ENCODE results near the gene CCDC144A.
"Not testable (repeated sequence)": the region's sequence is repeated elsewhere in the genome, so short reads cannot be mapped to it uniquely, and the experiment has no call there.

Gene CCDC144A

DNA sequence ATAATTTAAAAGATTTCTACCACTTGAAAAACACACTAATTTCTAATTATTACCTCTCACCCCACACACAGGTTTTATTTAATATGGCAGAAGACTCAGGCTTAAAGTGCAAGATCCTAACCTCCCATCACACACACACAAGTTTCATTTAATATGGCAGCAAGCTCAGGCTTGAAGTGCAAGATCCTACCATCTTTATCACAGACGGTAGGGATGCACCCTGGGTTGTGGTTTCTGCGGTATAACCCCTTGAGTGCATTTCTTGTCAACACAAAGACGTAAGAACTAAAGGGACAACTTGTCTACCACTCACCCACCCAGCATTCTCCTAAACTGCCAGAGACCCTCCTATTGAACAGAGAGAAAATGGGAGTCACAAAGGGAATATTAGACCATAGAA, 68.1 kb downstream of the CCDC144A start:
- DNase-seq: not testable (repeated sequence)

DNA sequence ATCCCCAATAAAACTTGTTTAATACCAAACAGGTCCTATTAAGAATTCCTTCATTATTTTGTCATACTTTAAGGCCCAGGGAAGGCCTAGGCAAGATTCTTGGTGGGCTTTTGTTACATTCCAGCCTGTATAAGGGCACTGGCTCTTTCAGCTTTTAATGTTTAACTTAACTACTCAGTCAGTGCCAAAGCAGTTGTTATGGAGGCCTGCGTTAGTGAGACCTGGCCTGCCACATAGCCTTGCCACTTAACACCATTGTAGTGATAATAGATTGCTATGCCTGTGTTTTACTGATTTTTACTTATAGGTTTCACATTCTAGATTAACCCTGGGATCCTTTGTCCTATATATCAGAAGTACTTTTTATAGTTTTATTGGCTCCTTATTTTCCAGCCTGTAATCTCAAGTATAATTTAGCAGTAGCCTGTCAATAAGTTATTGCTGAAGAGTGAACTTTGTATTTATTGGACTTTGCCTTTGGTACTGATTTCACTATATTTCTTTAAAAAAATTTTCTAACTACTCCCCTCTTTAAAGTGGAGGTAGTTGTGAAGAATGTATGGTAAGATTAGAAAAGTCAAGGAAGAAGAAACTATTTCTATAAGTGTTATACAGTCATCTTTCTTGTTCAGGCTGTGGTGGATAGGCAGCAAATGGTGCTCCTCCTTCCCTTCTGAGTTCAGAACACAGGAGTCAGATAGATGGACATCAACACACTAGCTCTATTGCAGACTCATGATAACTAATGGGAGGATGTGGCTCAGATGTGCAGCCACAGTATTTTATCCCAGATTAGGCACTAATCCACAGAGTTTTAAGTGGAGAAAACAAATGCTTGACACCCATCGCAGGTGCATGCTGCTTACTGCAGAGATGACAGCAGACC, 78.5 kb downstream of the CCDC144A start:
- not testable (repeated sequence) for DNase-seq

DNA sequence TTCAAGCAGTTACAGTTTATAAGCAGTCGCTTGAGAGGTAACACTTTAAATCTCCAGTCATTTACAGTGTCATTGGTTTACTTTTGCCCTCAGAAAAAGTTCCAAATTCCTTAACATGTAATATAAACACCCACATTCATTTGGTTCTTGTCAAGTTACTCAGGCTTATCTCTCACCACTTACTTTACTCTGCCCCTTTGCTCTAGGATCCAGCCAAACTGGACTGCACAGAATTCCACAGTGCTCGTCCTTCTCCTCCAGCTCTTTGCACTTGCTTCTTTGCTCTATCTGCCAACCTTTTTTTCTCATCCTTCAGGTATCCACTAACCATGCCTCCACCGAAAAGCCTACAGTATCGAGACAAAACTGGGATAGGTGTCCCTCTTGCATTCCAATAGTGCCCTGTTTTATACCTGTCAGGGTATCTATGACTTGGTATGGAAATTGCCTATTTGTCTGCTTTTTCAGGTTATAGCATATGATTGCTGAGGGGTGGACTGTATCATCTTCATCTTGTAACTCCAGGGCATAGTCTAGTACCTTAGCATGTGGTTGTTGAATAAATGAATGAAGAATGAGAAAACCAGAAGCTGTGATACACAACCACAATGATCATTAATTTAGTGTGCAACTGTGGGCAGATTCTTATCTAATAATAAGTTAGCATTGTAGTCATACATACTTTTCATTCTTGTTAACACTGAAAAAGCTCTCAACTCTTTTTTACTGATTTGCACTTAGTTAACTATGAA, 82.5 kb downstream of the CCDC144A start:
- not testable (repeated sequence) for DNase-seq

DNA sequence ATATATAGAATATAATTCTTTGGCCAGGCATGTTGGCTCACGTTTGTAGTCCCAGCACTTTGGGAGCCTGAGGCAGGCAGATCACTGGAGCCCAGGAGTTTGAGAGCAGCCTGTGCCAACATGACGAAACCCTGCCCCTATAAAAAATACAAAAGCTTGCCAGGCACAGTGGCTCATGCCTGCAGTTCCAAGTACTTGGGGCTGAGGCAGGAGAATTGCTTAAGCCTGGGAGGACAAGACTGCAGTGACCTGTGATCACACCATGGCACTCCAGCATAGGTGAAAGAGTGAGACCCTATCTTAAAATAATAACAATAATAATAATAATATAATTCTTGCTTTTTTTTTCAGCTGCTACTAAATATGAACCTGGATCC, 83.1 kb downstream of the CCDC144A start:
- DNase-seq: not testable (repeated sequence)

DNA sequence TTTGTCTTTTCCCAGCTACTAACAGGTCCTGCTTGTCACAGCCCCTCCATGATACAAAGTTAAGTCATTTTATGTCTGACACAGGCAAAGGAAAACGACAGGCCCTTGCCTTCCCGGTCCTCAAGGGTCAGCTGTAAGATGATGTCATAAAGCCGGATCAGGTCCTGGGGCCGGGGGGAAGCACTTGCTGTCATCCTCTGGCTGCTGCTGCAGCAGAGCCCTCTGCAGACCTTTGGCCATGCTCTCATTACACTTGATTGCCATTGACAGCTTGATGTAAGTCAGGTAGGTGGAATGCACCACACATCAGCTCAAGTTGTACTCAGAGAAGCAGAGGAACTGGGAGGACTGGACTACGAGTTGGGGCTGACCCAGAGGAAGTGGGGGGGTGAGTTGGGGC, 97.8 kb downstream of the CCDC144A start:
- DNase-seq: not testable (repeated sequence)

DNA sequence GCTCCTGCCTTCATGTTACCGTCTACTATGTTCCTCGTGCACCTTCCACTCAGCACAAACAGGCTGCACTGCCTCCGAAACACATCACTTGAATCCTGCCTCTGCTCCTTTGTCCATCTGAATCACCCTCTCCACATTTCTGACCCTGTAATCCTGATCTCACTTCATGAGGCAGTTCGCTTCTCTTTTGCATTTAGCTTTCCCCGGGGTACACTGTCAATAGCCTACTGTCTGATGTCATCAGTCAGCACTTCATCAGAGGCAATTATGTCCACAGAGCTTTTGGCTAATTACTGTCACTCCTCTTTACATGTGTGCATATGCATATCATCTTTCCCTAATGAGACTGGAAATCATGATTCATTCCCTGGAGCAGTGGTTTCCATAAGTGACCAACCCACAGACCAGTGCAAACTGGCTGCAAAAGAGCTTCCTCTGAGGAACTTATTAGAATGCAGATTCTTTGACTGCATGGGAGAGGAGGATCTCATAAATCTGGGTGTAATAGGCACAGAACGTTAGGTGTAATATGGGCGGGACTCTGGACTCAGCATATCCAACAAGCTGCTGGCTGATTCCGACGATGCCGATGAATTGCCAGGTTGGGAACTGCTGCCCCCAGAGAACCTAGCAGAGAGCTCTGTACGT, 99.0 kb downstream of the CCDC144A start:
- DNase-seq: not testable (repeated sequence)

DNA sequence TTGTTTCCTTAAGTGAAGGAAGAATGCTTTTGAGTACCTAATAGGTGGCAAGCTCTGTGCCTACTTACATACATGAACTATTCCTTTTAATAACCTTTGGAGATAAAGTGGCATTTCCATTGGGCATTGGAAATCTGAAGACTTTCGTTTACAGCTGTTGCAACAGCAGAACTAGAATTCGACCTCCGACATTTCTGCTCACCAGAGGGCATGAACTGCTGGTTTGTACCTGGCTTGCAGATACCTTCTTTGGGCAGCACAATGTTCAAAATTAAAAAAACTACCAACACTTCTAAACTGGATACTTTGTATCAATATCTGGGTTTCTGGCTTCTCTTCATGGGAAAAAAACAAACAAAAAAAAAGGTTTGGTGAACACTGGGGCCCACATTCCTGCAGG, 99.6 kb downstream of the CCDC144A start:
- DNase-seq: not testable (repeated sequence)

DNA sequence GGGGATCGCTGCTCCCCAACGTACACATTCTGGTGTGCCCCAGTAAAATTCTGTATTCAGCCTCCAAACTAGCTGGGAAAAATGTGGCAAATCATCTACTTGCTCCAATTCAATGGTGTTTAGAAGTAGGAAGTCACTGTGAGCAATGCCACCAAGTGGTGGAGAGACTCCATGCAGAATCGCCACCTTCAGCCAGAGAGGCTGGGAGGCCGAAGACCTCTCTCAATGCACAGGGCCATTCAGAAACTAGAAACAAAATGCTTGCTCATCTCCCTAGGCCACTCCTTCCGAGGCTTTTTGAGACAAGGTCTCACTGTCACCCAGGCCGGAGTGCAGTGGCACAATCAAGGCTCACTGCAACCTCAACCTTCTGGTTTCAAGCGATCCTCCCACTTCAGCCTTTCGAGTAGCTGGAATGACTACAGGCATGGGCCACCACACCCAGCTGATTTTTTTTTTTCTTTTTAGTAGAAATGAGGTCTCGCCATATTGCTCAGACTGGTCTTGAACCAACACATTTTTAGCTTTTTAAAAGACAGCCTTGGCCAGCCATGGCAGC, 100.4 kb downstream of the CCDC144A start:
- not testable (repeated sequence) for DNase-seq

DNA sequence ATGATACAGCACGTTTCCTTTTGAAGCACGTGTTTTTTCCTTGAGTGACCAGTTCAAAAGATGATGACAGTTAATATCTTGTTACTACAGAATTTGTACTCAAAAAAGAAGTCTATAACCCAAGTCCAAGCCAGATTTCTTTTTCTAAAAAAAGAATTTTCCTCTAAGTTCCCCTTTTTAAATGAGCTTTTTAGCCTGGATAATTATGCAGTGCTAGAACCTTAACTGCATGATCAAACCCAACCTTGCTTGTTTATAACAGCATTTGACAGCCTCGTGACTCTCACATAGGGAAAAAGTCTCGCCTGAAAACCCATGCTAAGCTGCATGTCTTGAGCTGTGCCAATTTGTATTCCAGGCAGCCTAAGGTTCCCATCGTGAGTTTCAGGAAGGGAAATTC, 104.2 kb downstream of the CCDC144A start:
- DNase-seq: not testable (repeated sequence)

DNA sequence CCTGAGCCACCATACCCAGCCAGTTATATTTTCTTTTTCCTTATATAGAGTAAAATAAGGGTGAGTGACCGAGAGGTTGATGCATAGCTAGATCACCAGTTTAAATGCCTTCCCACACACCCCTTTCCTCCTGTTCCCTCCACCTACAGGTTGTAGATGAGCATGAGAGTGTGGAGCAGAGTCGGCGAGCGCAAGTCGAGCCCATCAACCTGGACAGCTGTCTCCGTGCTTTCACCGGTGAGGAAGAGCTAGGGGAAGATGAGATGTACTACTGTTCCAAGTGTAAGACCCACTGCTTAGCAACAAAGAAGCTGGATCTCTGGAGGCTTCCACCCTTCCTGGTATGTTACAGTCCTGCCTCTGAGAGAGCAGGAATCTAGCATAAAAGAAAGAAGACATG, 105.9 kb downstream of the CCDC144A start:
- DNase-seq: not testable (repeated sequence)

DNA sequence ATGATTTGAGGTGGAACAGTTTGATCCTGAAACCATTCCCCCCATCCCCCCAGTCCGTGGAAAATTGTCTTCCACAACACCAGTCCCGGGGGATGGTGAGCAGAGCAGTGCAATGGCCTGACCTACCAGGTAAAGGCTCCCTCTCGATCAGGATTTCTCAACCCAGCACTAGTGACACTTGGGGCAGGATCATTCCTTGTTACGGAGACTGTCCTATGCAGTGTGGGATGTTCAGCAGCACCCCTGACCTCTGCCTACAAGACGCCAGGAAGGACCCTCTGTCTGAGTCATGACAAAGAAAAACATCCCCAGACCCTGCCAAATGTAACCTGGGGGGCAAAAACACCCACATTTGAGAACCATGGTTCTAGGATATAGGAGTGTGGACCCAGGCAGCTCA, 114.8 kb downstream of the CCDC144A start:
- not testable (repeated sequence) for DNase-seq

DNA sequence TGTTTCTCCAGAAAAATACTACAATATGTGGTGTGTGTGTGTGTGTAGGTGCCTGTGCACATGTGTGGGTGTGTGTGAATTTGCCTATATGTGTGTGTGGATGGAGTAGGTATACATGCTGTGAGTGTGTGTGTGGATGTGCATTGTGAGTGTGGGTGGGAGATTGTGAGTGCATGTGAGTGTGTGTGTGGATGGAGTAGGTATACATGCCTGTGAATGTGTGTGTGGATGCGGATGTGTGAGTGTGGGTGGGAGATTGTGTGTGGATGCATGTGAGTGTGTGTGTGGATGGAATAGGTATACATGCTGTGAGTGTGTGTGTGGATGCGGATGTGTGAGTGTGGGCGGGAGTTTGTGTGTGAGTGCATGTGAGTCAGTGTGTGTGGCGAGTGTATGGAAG, 116.6 kb downstream of the CCDC144A start:
- DNase-seq: not testable (repeated sequence)

DNA sequence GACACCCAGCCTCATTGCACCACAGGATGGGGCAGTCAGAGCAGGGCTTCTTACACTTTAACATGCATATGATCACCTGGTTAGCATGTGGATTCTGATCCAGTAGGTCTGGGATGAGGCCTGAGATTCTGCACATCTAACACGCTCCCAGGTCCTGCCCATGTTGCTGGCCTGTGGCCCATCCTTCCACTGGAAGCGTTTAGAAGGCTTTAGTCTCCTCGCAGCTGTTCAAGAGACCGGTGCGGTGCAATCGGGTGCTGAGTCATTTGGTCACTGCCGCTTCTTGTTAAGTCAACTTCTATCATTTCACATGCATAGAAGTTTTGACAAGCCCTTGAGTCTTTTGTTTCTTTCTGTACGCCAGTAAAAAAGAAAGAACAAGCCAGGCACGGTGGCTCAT, 117.6 kb downstream of the CCDC144A start:
- not testable (repeated sequence) for DNase-seq

DNA sequence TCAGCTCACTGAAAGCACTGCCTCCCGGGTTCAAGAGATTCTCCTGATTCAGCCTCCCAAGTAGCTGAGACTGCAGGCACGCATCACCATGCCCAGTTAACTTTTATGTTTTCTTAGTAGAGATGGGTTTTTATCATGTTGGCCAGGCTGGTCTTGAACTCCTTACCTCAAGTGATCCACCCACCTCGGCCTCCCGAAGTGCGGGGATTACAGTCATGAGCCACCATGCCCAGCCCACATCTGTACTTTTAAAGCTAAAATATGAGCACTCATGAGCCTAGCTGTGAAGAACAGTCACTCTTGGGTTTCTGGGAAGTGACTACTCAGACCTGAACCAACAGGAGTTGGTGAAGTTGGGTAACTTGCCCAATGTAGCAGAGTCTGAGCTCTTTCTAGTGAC, 120.2 kb downstream of the CCDC144A start:
- not testable (repeated sequence) for DNase-seq

DNA sequence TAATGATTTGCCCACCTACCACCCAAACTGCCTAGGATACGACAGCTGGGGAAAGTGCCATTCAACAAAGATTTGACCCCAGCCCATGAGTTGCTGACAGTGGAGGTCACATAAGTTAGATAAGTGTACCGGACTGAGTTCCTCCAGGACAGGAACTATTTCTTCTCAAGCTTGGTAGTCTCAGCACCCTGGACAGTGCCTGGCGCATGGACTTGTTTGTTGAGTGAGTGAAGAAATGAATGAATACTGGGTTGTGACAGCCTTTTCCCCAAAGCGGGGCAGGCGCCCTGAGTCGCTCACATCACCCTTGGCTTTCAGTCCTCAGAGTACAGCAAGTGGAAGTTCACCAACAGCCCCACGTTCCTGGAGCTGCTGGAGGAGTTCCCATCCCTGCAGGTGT, 122.1 kb downstream of the CCDC144A start:
- DNase-seq: not testable (repeated sequence)

DNA sequence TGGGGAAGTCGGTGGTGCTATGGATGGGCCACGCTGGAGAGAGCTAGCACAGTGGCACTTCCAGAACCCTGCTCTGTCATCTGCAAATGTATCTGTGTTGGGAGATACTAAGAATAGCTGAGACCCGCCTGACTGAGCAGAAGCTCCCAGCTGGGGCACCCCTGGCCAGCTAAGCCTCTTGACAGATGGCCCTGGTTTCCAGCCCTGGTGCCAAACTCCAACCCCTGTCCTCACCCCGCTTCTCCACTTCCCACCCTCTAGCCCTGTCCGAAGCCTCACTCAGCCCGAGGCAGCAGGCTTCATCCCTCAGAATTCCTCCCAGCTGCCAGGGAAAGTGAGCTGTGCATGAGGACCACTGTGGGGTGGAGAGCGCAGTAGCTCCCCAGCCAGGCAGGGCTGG, 124.4 kb downstream of the CCDC144A start:
- no peak for DNase-seq

DNA sequence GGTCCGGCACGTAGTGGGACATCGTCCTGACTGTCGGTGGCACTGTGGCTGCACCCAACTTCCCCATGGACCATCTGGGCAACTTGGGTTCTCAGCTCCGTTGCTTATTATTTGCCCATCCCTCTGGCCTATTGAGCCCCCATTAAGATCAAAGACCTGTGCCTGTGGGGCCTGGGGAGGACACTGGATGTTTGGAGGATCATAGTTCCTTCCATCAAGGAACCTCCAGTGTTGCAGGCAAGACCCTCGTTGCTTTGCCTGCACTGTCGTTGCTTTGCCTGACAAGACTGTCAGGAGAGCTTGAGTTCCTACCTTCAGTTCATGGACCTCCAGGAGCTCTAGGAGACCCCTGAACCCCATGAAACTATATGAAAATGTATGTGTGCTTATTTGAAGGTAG, 127.2 kb downstream of the CCDC144A start:
- DNase-seq: no peak

DNA sequence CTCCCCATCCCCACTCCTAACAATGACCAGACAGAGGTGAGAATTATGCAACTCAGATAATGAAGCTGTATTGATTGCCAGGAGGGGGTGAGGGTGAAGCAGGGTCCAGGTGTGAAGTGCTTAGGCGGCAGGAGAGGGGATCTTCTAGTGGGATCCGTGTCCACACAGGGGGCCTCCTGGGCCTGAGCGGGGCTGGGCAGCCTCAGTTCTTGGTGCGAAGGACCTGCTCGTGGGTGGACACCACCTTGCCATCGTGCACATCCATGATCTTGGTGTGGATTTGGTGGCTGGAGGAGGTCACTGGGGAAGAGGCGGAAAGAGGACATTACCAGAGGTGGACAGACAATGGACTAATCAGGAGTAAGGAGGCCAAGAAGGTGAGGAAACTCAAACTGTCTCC, 127.9 kb downstream of the CCDC144A start:
- DNase-seq: not testable (repeated sequence)

DNA sequence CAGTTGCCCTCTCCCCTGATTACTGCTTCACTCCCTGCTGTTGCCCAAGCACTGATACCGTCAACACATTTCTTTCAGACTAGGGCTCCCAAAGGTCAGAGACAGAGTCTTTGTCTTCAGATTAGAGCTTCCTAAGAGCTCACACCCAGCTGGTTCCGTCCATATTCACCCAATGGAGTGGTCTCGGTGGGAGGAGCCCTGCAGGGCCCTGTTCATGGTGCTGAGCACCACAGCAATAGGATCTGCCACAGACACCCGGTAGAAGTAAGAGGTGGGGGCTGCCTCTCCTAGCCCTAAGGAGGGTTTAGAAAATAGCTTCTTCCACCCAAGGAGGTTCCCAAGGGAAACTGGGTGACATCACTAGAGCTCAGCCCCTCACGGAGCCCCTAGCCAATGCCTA, 128.3 kb downstream of the CCDC144A start:
- DNase-seq: no peak

DNA sequence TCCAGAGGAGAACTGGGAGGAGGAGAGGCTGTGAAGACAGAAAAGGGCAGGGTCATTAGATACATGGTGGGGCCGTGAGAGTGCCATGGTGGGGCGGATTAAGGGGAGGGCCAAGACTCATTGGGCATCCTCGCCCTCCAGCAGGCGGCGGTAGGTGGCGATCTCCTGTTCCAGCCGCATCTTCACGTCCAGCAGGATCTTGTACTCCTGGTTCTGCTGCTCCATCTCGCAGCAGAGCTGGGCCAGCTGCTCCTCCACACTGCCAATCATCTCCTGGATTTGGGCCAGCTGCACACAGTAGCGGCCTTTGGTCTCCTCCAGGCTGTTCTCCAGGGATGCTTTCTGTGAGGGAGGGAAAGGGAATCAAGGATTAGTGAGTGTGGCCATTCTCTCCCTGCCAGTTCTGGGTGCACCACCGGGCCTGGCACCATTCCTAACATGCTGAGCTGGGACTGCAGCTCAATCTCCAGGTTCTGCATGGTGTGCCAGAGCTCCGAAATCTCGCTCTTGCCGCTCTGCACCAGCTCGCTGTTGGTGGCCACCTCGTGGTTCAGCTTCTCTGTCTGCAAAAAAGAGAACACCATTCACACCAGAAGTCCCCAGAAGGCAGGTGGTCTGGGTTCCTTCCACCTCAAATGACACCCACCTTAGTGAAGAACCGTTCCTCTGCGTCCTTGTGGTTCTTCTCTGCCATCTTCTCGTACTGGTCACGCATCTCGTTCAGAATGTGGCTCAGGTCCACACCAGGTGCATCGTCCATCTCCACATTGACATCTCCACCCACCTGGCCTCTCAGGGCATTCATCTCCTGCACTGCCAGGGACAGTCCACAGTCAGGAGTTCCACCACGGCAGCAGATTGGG, 129.0 kb downstream of the CCDC144A start:
- no peak for DNase-seq

DNA sequence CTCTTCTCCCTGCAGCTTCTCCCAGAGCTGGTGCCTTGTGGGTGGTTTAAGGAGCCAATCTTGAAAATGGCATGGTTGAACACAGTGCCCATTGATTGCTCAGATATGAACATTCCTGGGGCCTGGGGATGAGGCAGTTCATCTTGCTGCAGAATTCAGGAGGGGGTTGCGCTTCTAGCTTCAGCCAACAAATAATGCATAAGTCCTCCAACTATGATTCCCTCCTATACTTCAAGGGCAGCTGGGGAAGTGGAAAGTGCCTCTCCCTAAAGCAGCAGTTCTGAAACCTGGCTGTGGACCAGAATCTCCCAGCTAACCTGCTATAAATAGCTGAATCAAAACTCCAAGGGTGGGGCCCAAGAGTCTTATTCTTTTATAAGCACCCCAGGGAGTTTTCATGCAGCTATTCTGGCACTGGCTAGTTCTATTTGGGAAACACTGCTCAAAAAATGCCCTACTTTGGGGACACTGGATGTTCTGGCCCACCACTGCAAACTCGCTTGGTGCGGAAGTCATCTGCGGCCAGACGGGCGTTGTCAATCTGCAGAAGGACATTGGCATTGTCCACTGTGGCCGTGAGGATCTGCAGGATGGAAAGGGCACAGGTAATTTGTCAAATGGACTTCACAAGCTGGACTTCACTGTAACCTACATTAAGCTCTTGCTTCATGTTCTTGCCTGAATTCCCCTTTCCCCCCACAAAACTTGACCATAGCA, 130.3 kb downstream of the CCDC144A start:
- no peak for DNase-seq

All from activated T-cell treated with anti-CD3 and anti-CD28 coated beads, Interleukin-2, amount 50 U/mL, for 1 hour (primary cell).